Stimulated activated effector memory CD8-positive, alpha-beta T cell treated with anti-CD3 and anti-CD28 coated beads, Interleukin-12 subunit alpha, Interleukin-12 subunit beta, amount 100 ng/mL, for 72 hours (primary cell): Measurements from ENCODE around the gene TNFRSF8.
"Not testable (repeated sequence)": the region's sequence is repeated elsewhere in the genome, so short reads cannot be mapped to it uniquely, and the experiment has no call there.

Source experiments
- ATAC-seq: fragments of 150-1000 bp; cut with Tn5 transposase; 2 replicates; pipeline ENCODE4 v1.10.0; 2021
- DNase-seq, 2 donors: peaks; one replicate each; pipeline ENCODE4 v3.0.0; 2021 to 2022; ENCODE audit warnings: low spot score in 2 of 2
- H3K27ac Mint-ChIP-seq: one replicate; pipeline ENCODE4 v1.8.0; 2022; ENCODE audit warnings: mild to moderate bottlenecking, mixed read lengths
- H3K36me3 Mint-ChIP-seq: one replicate; pipeline ENCODE4 v1.8.0; 2022; ENCODE audit warnings: mild to moderate bottlenecking, mixed read lengths
- H3K4me1 Mint-ChIP-seq: one replicate; pipeline ENCODE4 v1.8.0; 2022; ENCODE audit warnings: mixed read lengths
- H3K4me3 Mint-ChIP-seq: one replicate; pipeline ENCODE4 v1.8.0; 2022; ENCODE audit warnings: mild to moderate bottlenecking, mixed read lengths
- H3K9me3 Mint-ChIP-seq: one replicate; pipeline ENCODE4 v1.8.0; 2022; ENCODE audit warnings: mixed read lengths

The TNFRSF8 gene

GRCh38 chr1:12032161-12032621 is 30.9 kb upstream of the TNFRSF8 start:
- ATAC-seq = no peak
- Mint-ChIP-seq H3K9me3 (no peaks in the 10 kb centered on the region), H3K27ac (no peak overlapping the region), H3K4me3 (no peak overlapping the region), H3K36me3 (peaks cover 39% of the 10 kb centered on the region), H3K4me1 (peaks cover 14% of the 10 kb centered on the region)
- no peak for DNase-seq

GRCh38 chr1:12033441-12033840 is 29.7 kb upstream of the TNFRSF8 start:
- Mint-ChIP-seq H3K36me3 (peaks cover 26% of the 10 kb centered on the region), H3K4me1 (peaks cover 15% of the 10 kb centered on the region)
- not testable (repeated sequence) for DNase-seq, H3K9me3 Mint-ChIP-seq, H3K4me3 Mint-ChIP-seq, H3K27ac Mint-ChIP-seq, ATAC-seq

- ATAC-seq (no peak), DNase-seq (no peak)
- no peaks in the 10 kb centered on the region for H3K9me3 Mint-ChIP-seq
Measured at GRCh38 chr1:12034381-12034801, 28.7 kb upstream of the TNFRSF8 start.

GRCh38 chr1:12035312-12035711 is 27.8 kb upstream of the TNFRSF8 start:
- peaks cover 11% of the 10 kb centered on the region for H3K36me3 Mint-ChIP-seq
- ATAC-seq (no peak), DNase-seq (no peak)
- no peak overlapping the region for H3K4me3 Mint-ChIP-seq
- no peak overlapping the region for H3K27ac Mint-ChIP-seq
- no peaks in the 10 kb centered on the region for H3K9me3 Mint-ChIP-seq
- H3K4me1 Mint-ChIP-seq = peaks cover 20% of the 10 kb centered on the region

More at GRCh38 chr1:12034381-12034801, 28.7 kb upstream of the TNFRSF8 start:
- H3K27ac Mint-ChIP-seq = no peak overlapping the region
- H3K4me3 Mint-ChIP-seq = no peak overlapping the region
- peaks cover 19% of the 10 kb centered on the region for H3K4me1 Mint-ChIP-seq
- H3K36me3 Mint-ChIP-seq = peaks cover 20% of the 10 kb centered on the region

- peak overlapping the region; percentile 13 for H3K4me3 Mint-ChIP-seq
- ATAC-seq (no peak), DNase-seq (no peak)
- no peaks in the 10 kb centered on the region for H3K9me3 Mint-ChIP-seq
- H3K36me3 Mint-ChIP-seq = no peaks in the 10 kb centered on the region
- H3K4me1 Mint-ChIP-seq = peaks cover 25% of the 10 kb centered on the region
- peak overlapping the region; percentile 55 for H3K27ac Mint-ChIP-seq
Measured at GRCh38 chr1:12037486-12038355, 25.4 kb upstream of the TNFRSF8 start.

GRCh38 chr1:12038356-12039163 is 24.5 kb upstream of the TNFRSF8 start:
- no peak for DNase-seq
- peaks cover 25% of the 10 kb centered on the region for H3K4me1 Mint-ChIP-seq
- H3K9me3 Mint-ChIP-seq = no peaks in the 10 kb centered on the region
- H3K36me3 Mint-ChIP-seq = no peaks in the 10 kb centered on the region
- H3K4me3 Mint-ChIP-seq = no peak overlapping the region
- no peak overlapping the region for H3K27ac Mint-ChIP-seq
- ATAC-seq = peak; percentile 5

- Mint-ChIP-seq H3K27ac (no peak overlapping the region), H3K4me3 (no peak overlapping the region), H3K4me1 (peaks cover 29% of the 10 kb centered on the region), H3K9me3 (no peaks in the 10 kb centered on the region), H3K36me3 (no peaks in the 10 kb centered on the region)
- ATAC-seq = peak; percentile 45
- DNase-seq = no peak
Measured at GRCh38 chr1:12039164-12039525, 24.0 kb upstream of the TNFRSF8 start.

GRCh38 chr1:12039824-12040456 is 23.2 kb upstream of the TNFRSF8 start:
- not testable (repeated sequence) for ATAC-seq, H3K36me3 Mint-ChIP-seq

GRCh38 chr1:12040457-12041051 is 22.5 kb upstream of the TNFRSF8 start:
- H3K27ac Mint-ChIP-seq = no peak overlapping the region
- ATAC-seq = peak; percentile 86

More at GRCh38 chr1:12039824-12040456, 23.2 kb upstream of the TNFRSF8 start:
- H3K27ac Mint-ChIP-seq = peak overlapping the region; percentile 8
- H3K9me3 Mint-ChIP-seq, DNase-seq, H3K4me3 Mint-ChIP-seq: not testable (repeated sequence)
- H3K4me1 Mint-ChIP-seq = peaks cover 37% of the 10 kb centered on the region

GRCh38 chr1:12044187-12044877 is 18.8 kb upstream of the TNFRSF8 start:
- not testable (repeated sequence) for H3K36me3 Mint-ChIP-seq, H3K9me3 Mint-ChIP-seq
- Mint-ChIP-seq H3K4me1 (peaks cover 27% of the 10 kb centered on the region), H3K27ac (peak overlapping the region; percentile 76), H3K4me3 (peak overlapping the region; percentile 15)
- DNase-seq = peak in 1 of 2 donors; percentile 73
- ATAC-seq = peak; percentile 65

More at GRCh38 chr1:12040457-12041051, 22.5 kb upstream of the TNFRSF8 start:
- H3K4me1 Mint-ChIP-seq = peaks cover 43% of the 10 kb centered on the region
- peaks cover 9% of the 10 kb centered on the region for H3K36me3 Mint-ChIP-seq
- peak in 1 of 2 donors; percentile 62 for DNase-seq
- H3K4me3 Mint-ChIP-seq = no peak overlapping the region
- H3K9me3 Mint-ChIP-seq = no peaks in the 10 kb centered on the region

GRCh38 chr1:12046749-12047119 is 16.4 kb upstream of the TNFRSF8 start:
- Mint-ChIP-seq H3K9me3 (no peaks in the 10 kb centered on the region), H3K27ac (no peak overlapping the region), H3K36me3 (peaks cover 10% of the 10 kb centered on the region), H3K4me3 (no peak overlapping the region), H3K4me1 (peaks cover 26% of the 10 kb centered on the region)
- ATAC-seq = no peak
- no peak for DNase-seq

GRCh38 chr1:12047120-12047876 is 15.8 kb upstream of the TNFRSF8 start:
- ATAC-seq = peak; percentile 86
- Mint-ChIP-seq H3K9me3 (no peaks in the 10 kb centered on the region), H3K27ac (no peak overlapping the region)

GRCh38 chr1:12048372-12048771 is 14.7 kb upstream of the TNFRSF8 start:
- H3K36me3 Mint-ChIP-seq = peaks cover 19% of the 10 kb centered on the region
- H3K4me3 Mint-ChIP-seq = no peak overlapping the region

More at GRCh38 chr1:12047120-12047876, 15.8 kb upstream of the TNFRSF8 start:
- Mint-ChIP-seq H3K4me1 (peaks cover 31% of the 10 kb centered on the region), H3K4me3 (no peak overlapping the region), H3K36me3 (peaks cover 16% of the 10 kb centered on the region)
- DNase-seq = peak; percentile 60 to 92

GRCh38 chr1:12049616-12050015 is 13.5 kb upstream of the TNFRSF8 start:
- no peak overlapping the region for H3K27ac Mint-ChIP-seq
- H3K9me3 Mint-ChIP-seq = no peaks in the 10 kb centered on the region

More at GRCh38 chr1:12048372-12048771, 14.7 kb upstream of the TNFRSF8 start:
- Mint-ChIP-seq H3K27ac (no peak overlapping the region), H3K9me3 (no peaks in the 10 kb centered on the region), H3K4me1 (peaks cover 42% of the 10 kb centered on the region)
- ATAC-seq (no peak), DNase-seq (no peak)

More at GRCh38 chr1:12049616-12050015, 13.5 kb upstream of the TNFRSF8 start:
- ATAC-seq (no peak), DNase-seq (no peak)
- H3K4me1 Mint-ChIP-seq = peaks cover 45% of the 10 kb centered on the region
- peaks cover 18% of the 10 kb centered on the region for H3K36me3 Mint-ChIP-seq
- H3K4me3 Mint-ChIP-seq = no peak overlapping the region
